HEK293T (cell line): ENCODE measurements around the gene TCAP.
"Not testable (repeated sequence)": the region's sequence is repeated elsewhere in the genome, so short reads cannot be mapped to it uniquely, and the experiment has no call there.

ENCODE experiments used
- CTCF ChIA-PET: fragments of 350-600 bp; formaldehyde crosslinking; extraction: SDS; loops from one replicate; lab custom pipeline; 2021; ENCODE audit warnings: antibody characterized with exemption, inconsistent platforms; lab: Yijun Ruan, JAX
- POLR2A ChIA-PET: fragments of 350-600 bp; formaldehyde crosslinking; extraction: SDS; loops from one replicate; lab custom pipeline; 2020; ENCODE audit warnings: antibody characterized with exemption, inconsistent platforms; lab: Yijun Ruan, JAX
- DNase-seq: peaks from one replicate; pipeline ENCODE4 v3.0.0; 2012; ENCODE audit warnings: mixed read lengths; ENCODE audit errors: extremely low spot score
- ARNT ChIP-seq: fragments of 450-650 bp; IDR thresholded peaks from 2 replicates; pipeline ENCODE4 v1.6.1; 2017; ENCODE audit warnings: mild to moderate bottlenecking
- BHLHE40 ChIP-seq: fragments of 450-650 bp; IDR thresholded peaks from 2 replicates; pipeline ENCODE4 v1.6.1; 2016; ENCODE audit warnings: mild to moderate bottlenecking, moderate library complexity, borderline replicate concordance
- CTBP1 ChIP-seq: fragments of 450-650 bp; IDR thresholded peaks from 2 replicates; pipeline ENCODE4 v1.6.1; 2016; ENCODE audit warnings: borderline replicate concordance
- ELF4 ChIP-seq: fragments of 450-650 bp; IDR thresholded peaks from 2 replicates; pipeline ENCODE4 v1.6.1; 2017; ENCODE audit warnings: antibody characterized with exemption
- FOXA1 ChIP-seq: fragments of 450-650 bp; IDR thresholded peaks from 2 replicates; pipeline ENCODE4 v1.6.1; 2016; ENCODE audit warnings: mild to moderate bottlenecking
- FOXK2 ChIP-seq: fragments of 450-650 bp; IDR thresholded peaks from 2 replicates; pipeline ENCODE4 v1.6.1; 2016; ENCODE audit warnings: mild to moderate bottlenecking
- FOXM1 ChIP-seq: fragments of 450-650 bp; IDR thresholded peaks from 2 replicates; pipeline ENCODE4 v1.6.1; 2017; ENCODE audit warnings: mild to moderate bottlenecking, borderline replicate concordance
- HDGF ChIP-seq: fragments of 450-650 bp; IDR thresholded peaks from 2 replicates; pipeline ENCODE4 v1.6.1; 2017; ENCODE audit warnings: antibody characterized with exemption, borderline replicate concordance
- L3MBTL2 ChIP-seq: fragments of 450-650 bp; conservative IDR thresholded peaks from 2 replicates; pipeline ENCODE4 v1.6.1; 2016; ENCODE audit warnings: mild to moderate bottlenecking
- LEF1 ChIP-seq: fragments of 450-650 bp; IDR thresholded peaks from 2 replicates; pipeline ENCODE4 v1.6.1; 2017; ENCODE audit warnings: mild to moderate bottlenecking, borderline replicate concordance
- NFRKB ChIP-seq: fragments of 450-650 bp; IDR thresholded peaks from 2 replicates; pipeline ENCODE4 v1.6.1; 2016; ENCODE audit warnings: mild to moderate bottlenecking, moderate library complexity
- SP1 ChIP-seq: fragments of 450-650 bp; IDR thresholded peaks from 2 replicates; pipeline ENCODE4 v1.6.1; 2017
- SUZ12 ChIP-seq: fragments of 450-650 bp; IDR thresholded peaks from 2 replicates; pipeline ENCODE4 v1.6.1; 2016; ENCODE audit warnings: mild to moderate bottlenecking
- TARDBP ChIP-seq: fragments of 450-650 bp; IDR thresholded peaks from 2 replicates; pipeline ENCODE4 v1.6.1; 2016
- ZNF384 ChIP-seq: fragments of 450-650 bp; IDR thresholded peaks from 2 replicates; pipeline ENCODE4 v1.6.1; 2016
- TF ChIP-seq, protein P1 (sequence below): fragments of 450-650 bp; IDR thresholded peaks from 2 replicates; pipeline ENCODE4 v1.6.1; 2016

TCAP gene

GRCh38 chr17:39709998-39710964, 45.1 kb downstream of the TCAP start:
- no peak for DNase-seq
- no peak for TF ChIP-seq L3MBTL2
- no peak for TF ChIP-seq ARNT
- no peak for TF ChIP-seq SUZ12
- TF ChIP-seq, protein P1, sequence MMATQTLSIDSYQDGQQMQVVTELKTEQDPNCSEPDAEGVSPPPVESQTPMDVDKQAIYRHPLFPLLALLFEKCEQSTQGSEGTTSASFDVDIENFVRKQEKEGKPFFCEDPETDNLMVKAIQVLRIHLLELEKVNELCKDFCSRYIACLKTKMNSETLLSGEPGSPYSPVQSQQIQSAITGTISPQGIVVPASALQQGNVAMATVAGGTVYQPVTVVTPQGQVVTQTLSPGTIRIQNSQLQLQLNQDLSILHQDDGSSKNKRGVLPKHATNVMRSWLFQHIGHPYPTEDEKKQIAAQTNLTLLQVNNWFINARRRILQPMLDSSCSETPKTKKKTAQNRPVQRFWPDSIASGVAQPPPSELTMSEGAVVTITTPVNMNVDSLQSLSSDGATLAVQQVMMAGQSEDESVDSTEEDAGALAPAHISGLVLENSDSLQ, result no peak
- TF ChIP-seq TARDBP, result no peak
- no peak for TF ChIP-seq BHLHE40
- CTCF ChIA-PET, result no interaction called here
- POLR2A ChIA-PET, result interaction anchor here (0.5 to 3.6 kb wide), 4 partner anchors 9 to 43 kb away, joined by 3 to 15 read pairs (median 4); partner anchors contain the start of genes ERBB2 and PGAP3

GRCh38 chr17:39711071-39711470, 45.9 kb downstream of the TCAP start:
- DNase-seq, CTCF ChIA-PET: not testable (repeated sequence)
- POLR2A ChIA-PET, result interaction anchor here (0.5 to 3.6 kb wide), 4 partner anchors 10 to 42 kb away, joined by 3 to 15 read pairs (median 4); partner anchors contain the start of genes ERBB2 and PGAP3

GRCh38 chr17:39711851-39712250, 46.7 kb downstream of the TCAP start:
- POLR2A ChIA-PET, result interaction anchor here (0.8 kb wide), 1 partner anchor 12 kb away, joined by 4 read pairs; the partner anchor contains the start of gene ERBB2
- DNase-seq, result no peak
- TF ChIP-seq, protein P1, result no peak
- no peak for TF ChIP-seq ELF4
- no peak for TF ChIP-seq NFRKB
- TF ChIP-seq CTBP1, result no peak
- no peak for TF ChIP-seq HDGF
- no peak for TF ChIP-seq FOXK2
- no peak for TF ChIP-seq TARDBP
- no peak for TF ChIP-seq FOXA1
- no peak for TF ChIP-seq FOXM1
- no peak for TF ChIP-seq BHLHE40
- TF ChIP-seq SP1, result no peak
- TF ChIP-seq SUZ12, result no peak
- TF ChIP-seq L3MBTL2, result no peak
- TF ChIP-seq ARNT, result no peak
- CTCF ChIA-PET, result no interaction called here

DNA sequence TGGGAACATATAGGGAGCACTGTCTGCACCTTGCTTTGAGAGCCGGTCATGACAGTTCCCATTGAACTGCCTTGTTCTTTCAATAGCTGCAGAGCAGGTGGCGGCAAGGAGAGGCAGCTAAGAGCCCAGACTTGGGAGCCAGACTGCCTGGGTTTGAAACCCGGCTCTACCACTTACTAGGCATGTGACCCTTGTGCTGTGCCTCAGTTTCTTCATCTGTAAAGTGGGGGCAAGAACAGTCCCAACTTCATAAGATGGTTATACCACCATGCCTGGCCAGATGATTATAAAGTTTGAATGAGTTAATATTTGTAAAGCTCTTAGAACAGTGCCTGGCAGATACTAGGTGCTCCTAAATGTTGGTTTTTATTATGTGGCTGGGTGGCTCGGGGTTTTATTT, 49.1 kb downstream of the TCAP start:
- no peak for TF ChIP-seq LEF1
- TF ChIP-seq BHLHE40, result no peak
- TF ChIP-seq NFRKB, result no peak
- TF ChIP-seq FOXM1, result no peak
- TF ChIP-seq FOXA1, result no peak
- no peak for TF ChIP-seq SP1
- no peak for TF ChIP-seq ELF4
- no peak for TF ChIP-seq ZNF384
- TF ChIP-seq ARNT, result no peak
- TF ChIP-seq SUZ12, result no peak
- no peak for TF ChIP-seq HDGF
- TF ChIP-seq CTBP1, result no peak
- TF ChIP-seq, protein P1, result no peak
- no peak for TF ChIP-seq FOXK2
- TF ChIP-seq TARDBP, result no peak
- no peak for TF ChIP-seq L3MBTL2
- POLR2A ChIA-PET, result interaction anchor here (1.7 kb wide), 1 partner anchor 14 kb away, joined by 6 read pairs; the partner anchor contains the start of gene ERBB2
- DNase-seq, result no peak
- CTCF ChIA-PET, result interaction anchor here (0.7 to 1.3 kb wide), 3 partner anchors 14 to 93 kb away, joined by 3 to 4 read pairs (median 3); partner anchors contain the start of genes ERBB2 and MIEN1

GRCh38 chr17:39715375-39716072, 50.4 kb downstream of the TCAP start:
- CTCF ChIA-PET, result interaction anchor here (1.0 kb wide), 1 partner anchor 15 kb away, joined by 4 read pairs; the partner anchor contains the start of gene MIEN1
- POLR2A ChIA-PET, result interaction anchor here (1.1 to 1.7 kb wide), 2 partner anchors 16 to 28 kb away, joined by 4 to 6 read pairs; partner anchors contain the start of genes ERBB2 and PGAP3
- TF ChIP-seq FOXK2 (no peak), LEF1 (no peak), ARNT (no peak), SUZ12 (no peak), HDGF (no peak), NFRKB (no peak), ZNF384 (no peak), FOXA1 (no peak), SP1 (no peak), L3MBTL2 (no peak), ELF4 (no peak), TARDBP (no peak), BHLHE40 (no peak), FOXM1 (no peak), CTBP1 (no peak)
- TF ChIP-seq, protein P1, result no peak
- DNase-seq, result no peak
